AG04449 (cell line): ENCODE results near the gene ATP2B3.

Source experiments
- CTCF ChIA-PET: fragments of 350-600 bp; formaldehyde crosslinking; extraction: SDS; loops from one replicate; lab custom pipeline; 2021; ENCODE audit warnings: antibody characterized with exemption; lab: Yijun Ruan, JAX
- POLR2A ChIA-PET: fragments of 400-600, 350-600 bp; formaldehyde crosslinking; extraction: SDS; loops from one replicate; lab custom pipeline; 2020; ENCODE audit warnings: antibody characterized with exemption, inconsistent platforms; lab: Yijun Ruan, JAX
- DNase-seq: peaks from one replicate; pipeline ENCODE4 v3.0.0-alpha.2; 2010; ENCODE audit warnings: low read depth, low spot score
- H3K4me3 ChIP-seq: 2 replicates; pipeline ENCODE4 v1.5.1; 2011; ENCODE audit warnings: low read depth, mild to moderate bottlenecking, control low read depth, low read length
- TF ChIP-seq, protein P1 (sequence below): IDR thresholded peaks from one replicate; pipeline ENCODE4 v1.5.1; 2011; ENCODE audit warnings: mild to moderate bottlenecking, moderate library complexity, low read length, control low read depth, inconsistent platforms; ENCODE audit not compliant: insufficient read depth; ENCODE audit errors: missing control alignments

ATP2B3 gene

GRCh38 chrX:153549807-153550206 lies 32.4 kb downstream of the ATP2B3 start:
- ChIA-PET CTCF (interaction anchor here (6.7 to 8.7 kb wide), 2 partner anchors 11 to 116 kb away, joined by 44 to 122 read pairs; no protein-coding TSS in a partner anchor), POLR2A (no interaction called here)
- H3K4me3 ChIP-seq: no peak overlapping the region
- no peak for DNase-seq
- TF ChIP-seq, protein P1, sequence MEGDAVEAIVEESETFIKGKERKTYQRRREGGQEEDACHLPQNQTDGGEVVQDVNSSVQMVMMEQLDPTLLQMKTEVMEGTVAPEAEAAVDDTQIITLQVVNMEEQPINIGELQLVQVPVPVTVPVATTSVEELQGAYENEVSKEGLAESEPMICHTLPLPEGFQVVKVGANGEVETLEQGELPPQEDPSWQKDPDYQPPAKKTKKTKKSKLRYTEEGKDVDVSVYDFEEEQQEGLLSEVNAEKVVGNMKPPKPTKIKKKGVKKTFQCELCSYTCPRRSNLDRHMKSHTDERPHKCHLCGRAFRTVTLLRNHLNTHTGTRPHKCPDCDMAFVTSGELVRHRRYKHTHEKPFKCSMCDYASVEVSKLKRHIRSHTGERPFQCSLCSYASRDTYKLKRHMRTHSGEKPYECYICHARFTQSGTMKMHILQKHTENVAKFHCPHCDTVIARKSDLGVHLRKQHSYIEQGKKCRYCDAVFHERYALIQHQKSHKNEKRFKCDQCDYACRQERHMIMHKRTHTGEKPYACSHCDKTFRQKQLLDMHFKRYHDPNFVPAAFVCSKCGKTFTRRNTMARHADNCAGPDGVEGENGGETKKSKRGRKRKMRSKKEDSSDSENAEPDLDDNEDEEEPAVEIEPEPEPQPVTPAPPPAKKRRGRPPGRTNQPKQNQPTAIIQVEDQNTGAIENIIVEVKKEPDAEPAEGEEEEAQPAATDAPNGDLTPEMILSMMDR: no peak

DNA sequence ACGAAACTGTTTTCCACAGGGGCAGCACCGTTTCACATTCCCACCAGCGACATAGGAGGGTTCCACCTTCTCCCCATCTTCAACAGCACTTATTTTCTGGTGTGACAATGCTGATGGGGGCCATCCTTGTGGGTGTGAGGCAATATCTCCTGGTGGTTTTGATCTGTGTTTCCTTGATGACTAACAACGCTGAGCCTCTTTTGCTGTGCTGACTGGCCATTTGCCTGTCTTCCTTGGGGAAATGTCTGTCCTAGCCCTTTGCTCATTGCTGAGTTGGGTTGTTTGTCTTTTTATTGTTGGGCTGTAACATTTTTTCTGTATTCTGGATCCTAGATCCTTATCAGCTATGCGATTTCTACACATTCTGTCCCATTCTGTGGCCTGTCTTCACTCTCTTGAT lies 33.7 kb downstream of the ATP2B3 start:
- TF ChIP-seq, protein P1: no peak
- DNase-seq: no peak
- H3K4me3 ChIP-seq: no peak overlapping the region
- CTCF ChIA-PET: interaction anchor here (0.6 to 8.7 kb wide), 4 partner anchors 12 to 114 kb away, joined by 3 to 122 read pairs (median 24); no protein-coding TSS in a partner anchor
- POLR2A ChIA-PET: no interaction called here

DNA sequence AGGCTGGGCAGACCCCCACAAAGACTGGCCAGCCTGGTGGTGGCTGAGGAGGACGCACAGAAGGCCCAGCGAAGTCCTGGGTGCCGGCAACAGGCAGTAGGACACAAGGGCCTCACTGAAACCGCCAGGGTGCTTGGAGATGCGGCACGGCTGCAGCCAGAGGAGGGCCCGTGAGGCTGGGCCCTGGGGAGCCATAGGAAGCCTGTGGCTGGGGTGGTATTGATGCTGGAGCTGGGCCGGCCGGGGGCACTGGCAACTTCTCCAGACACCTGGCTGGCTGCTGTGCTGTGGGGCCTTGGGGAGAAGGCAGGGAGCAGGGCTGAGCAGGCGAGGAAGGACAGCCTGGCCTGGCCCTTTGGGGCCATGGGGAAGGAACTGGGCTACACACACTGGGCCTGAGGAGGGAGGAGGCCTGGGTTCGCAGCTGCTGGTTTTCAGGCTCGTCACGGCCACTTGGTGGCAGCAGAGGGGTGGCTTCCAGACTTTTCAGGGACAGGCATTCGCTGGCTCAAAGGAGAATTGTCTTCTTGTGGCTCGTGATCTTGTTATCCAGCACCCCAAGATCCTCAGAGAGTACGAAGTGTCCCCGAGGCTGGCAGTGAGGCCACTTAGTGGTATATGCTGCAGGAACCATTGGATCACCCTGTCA lies 37.2 kb downstream of the ATP2B3 start:
- no peak overlapping the region for H3K4me3 ChIP-seq
- TF ChIP-seq, protein P1: peak; percentile 73
- DNase-seq: no peak
- POLR2A ChIA-PET: no interaction called here
- CTCF ChIA-PET: interaction anchor here (0.8 to 8.7 kb wide), 16 partner anchors 8 to 396 kb away, joined by 3 to 122 read pairs (median 4); no protein-coding TSS in a partner anchor

DNA sequence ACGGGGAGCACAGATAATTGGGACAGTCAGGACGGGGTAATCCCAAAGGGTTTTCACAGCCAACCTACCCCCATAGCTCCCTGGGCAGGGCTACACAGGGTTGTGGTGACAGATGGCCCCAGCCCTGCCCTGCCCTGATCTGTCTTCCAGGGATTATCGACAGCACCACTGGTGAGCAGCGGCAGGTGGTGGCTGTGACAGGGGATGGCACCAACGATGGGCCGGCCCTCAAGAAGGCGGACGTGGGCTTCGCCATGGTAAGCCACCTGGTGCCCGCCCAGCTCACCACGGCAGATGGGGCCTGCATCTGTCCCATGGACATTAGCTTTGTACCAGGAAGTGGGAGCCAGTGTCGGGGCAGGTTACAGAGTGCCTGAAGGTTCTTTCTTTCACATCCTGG lies 39.3 kb downstream of the ATP2B3 start:
- no peak overlapping the region for H3K4me3 ChIP-seq
- ChIA-PET POLR2A (no interaction called here), CTCF (interaction anchor here (1.0 to 8.7 kb wide), 3 partner anchors 18 to 152 kb away, joined by 3 to 122 read pairs (median 15); no protein-coding TSS in a partner anchor)
- TF ChIP-seq, protein P1: no peak
- no peak for DNase-seq

GRCh38 chrX:153557618-153558355 lies 40.3 kb downstream of the ATP2B3 start:
- no peak overlapping the region for H3K4me3 ChIP-seq
- CTCF ChIA-PET: interaction anchor here (5.0 to 8.7 kb wide), 2 partner anchors 108 to 151 kb away, joined by 15 to 122 read pairs; no protein-coding TSS in a partner anchor
- DNase-seq: no peak
- TF ChIP-seq, protein P1: no peak
- POLR2A ChIA-PET: no interaction called here

- no peak overlapping the region for H3K4me3 ChIP-seq
- TF ChIP-seq, protein P1: no peak
- ChIA-PET CTCF (interaction anchor here (1.9 kb wide), 1 partner anchor 108 kb away, joined by 9 read pairs; no protein-coding TSS in a partner anchor), POLR2A (no interaction called here)
- DNase-seq: no peak
Measured at GRCh38 chrX:153560000-153560399, 42.6 kb downstream of the ATP2B3 start.
